K562 (cell line): ENCODE measurements around the gene SOCS2. TPM values are rescaled to one million over a fixed set of nuclear protein-coding genes. Genes with fewer than 3 reads are reported as not detected.
A peak's percentile ranks its signal among the peaks of the same experiment; 100 is the strongest.

Experiments used
- BRD9 ChIP-seq: fragments of 450-650 bp; IDR thresholded peaks from 2 replicates; pipeline ENCODE4 v1.6.1; 2018; ENCODE audit warnings: low read depth; ENCODE audit not compliant: partially characterized antibody
- CHCHD3 ChIP-seq: fragments of 250-450 bp; sonication (Bioruptor Pico); IDR thresholded peaks from 2 replicates; pipeline ENCODE4 v2.1.2; 2022; ENCODE audit warnings: mild to moderate bottlenecking
- CTBP1 ChIP-seq: fragments of 450-650 bp; IDR thresholded peaks from 2 replicates; pipeline ENCODE4 v1.6.1; 2016; ENCODE audit warnings: borderline replicate concordance
- JUN ChIP-seq, 2 experiments: sonication (generic) in 1 of 2; formaldehyde crosslinking in 1 of 2; IDR thresholded peaks; 2 replicates each; pipeline versions ENCODE4 v1.6.1 to v1.8.0; 2012 to 2022; ENCODE audit warnings: borderline replicate concordance in 2 of 2, mild to moderate bottlenecking in 2 of 2, improper control_type of control experiment in 1 of 2, low read depth in 1 of 2, low read length in 1 of 2, missing genetic modification reagents in 1 of 2
- MXI1 ChIP-seq: IDR thresholded peaks from 2 replicates; pipeline ENCODE4 v1.6.1; 2011; ENCODE audit warnings: low read depth, mild to moderate bottlenecking, improper control_type of control experiment, low read length
- NEUROD1 ChIP-seq: fragments of 150-350 bp; IDR thresholded peaks from 2 replicates; pipeline ENCODE4 v1.6.1; 2014; ENCODE audit warnings: borderline replicate concordance, low read length, low read depth; ENCODE audit not compliant: partially characterized antibody
- NRF1 ChIP-seq, 2 experiments: fragments of 450-650 bp; IDR thresholded peaks in 1 of 2; conservative IDR thresholded peaks in 1 of 2; 2 replicates each; pipeline ENCODE4 v1.6.1; 2014; ENCODE audit warnings: mild to moderate bottlenecking in 2 of 2
- POLR2H ChIP-seq: IDR thresholded peaks from 2 replicates; pipeline ENCODE4 v1.6.1; 2016; ENCODE audit warnings: missing genetic modification characterization, low read depth, mild to moderate bottlenecking, control low read depth, missing compliant biosample characterization, moderate library complexity
- SP1 ChIP-seq: sonication (generic); formaldehyde crosslinking; IDR thresholded peaks from 2 replicates; pipeline ENCODE4 v1.8.1; 2022; ENCODE audit warnings: mild to moderate bottlenecking, missing genetic modification reagents
- TBP ChIP-seq: optimal IDR thresholded peaks from 2 replicates; pipeline ENCODE3; 2011; ENCODE audit warnings: low read depth, low read length, improper control_type of control experiment
- ZNF408 ChIP-seq: fragments of 250-450 bp; sonication (Bioruptor Pico); IDR thresholded peaks from 2 replicates; pipeline ENCODE4 v1.4.0; 2020; ENCODE audit warnings: low read depth, mild to moderate bottlenecking, moderate library complexity
- ZNF444 ChIP-seq: fragments of 250-450 bp; sonication (Bioruptor Pico); IDR thresholded peaks from 2 replicates; pipeline ENCODE4 v1.4.0; 2020; ENCODE audit warnings: mild to moderate bottlenecking, moderate library complexity
- ZNF76 ChIP-seq: fragments of 250-450 bp; sonication (Bioruptor Pico); IDR thresholded peaks from 2 replicates; pipeline ENCODE4 v1.4.0; 2020; ENCODE audit warnings: mild to moderate bottlenecking, moderate library complexity, borderline replicate concordance
- polyA plus RNA-seq, 8 experiments: library from polyadenylated mRNA; depleted of rRNA in 4 of 8; stranded (reverse) in 5 of 8; unstranded in 3 of 8; fragments of >200 nt; fragmentation: Nextera tagmentation in 2 of 8; fragmentation: Illumina TruSeq in 1 of 8; extraction: Ambion mirVana in 2 of 8; extraction: Trizol in 1 of 8; gene quantifications; 2 replicates each; pipeline versions ENCODE4 v1.2.1 to v1.2.3, GENCODE V29; 2011 to 2014; ENCODE audit warnings: inconsistent platforms in 1 of 8, missing spikeins in 1 of 8
- total RNA-seq, 7 experiments: library from RNA; depleted of rRNA in 6 of 7; stranded (reverse); fragments of >200 nt in 6 of 7; fragmentation: Illumina TruSeq in 2 of 7; extraction: Trizol in 2 of 7; gene quantifications; 2 replicates each; pipeline versions ENCODE4 v1.2.1 to v1.2.3, GENCODE V29; 2011 to 2021; ENCODE audit warnings: low replicate concordance in 1 of 7
- TF ChIP-seq, protein P1 (sequence below), 3 experiments: fragments of 200-800 bp in 1 of 3; sonication (Bioruptor generic) in 1 of 3; sonication (generic) in 1 of 3; formaldehyde crosslinking in 1 of 3; IDR thresholded peaks; 2 replicates each; pipeline versions ENCODE4 v1.6.1 to v1.8.0; 2016 to 2022; ENCODE audit warnings: mild to moderate bottlenecking in 2 of 3, missing compliant biosample characterization in 2 of 3, missing genetic modification characterization in 2 of 3, missing genetic modification reagents in 1 of 3
- TF ChIP-seq, protein P2 (sequence below): sonication (generic); formaldehyde crosslinking; IDR thresholded peaks from 2 replicates; pipeline ENCODE4 v1.8.0; 2022; ENCODE audit warnings: mild to moderate bottlenecking, missing genetic modification reagents
- TF ChIP-seq, protein P3 (sequence below): fragments of 450-650 bp; IDR thresholded peaks from 2 replicates; pipeline ENCODE4 v1.6.1; 2016
- TF ChIP-seq, protein P4 (sequence below): IDR thresholded peaks from 2 replicates; pipeline ENCODE4 v1.6.1; 2011; ENCODE audit warnings: borderline replicate concordance, low read depth, mild to moderate bottlenecking, moderate library complexity, low read length; ENCODE audit not compliant: insufficient read depth, poor library complexity, severe bottlenecking

Gene SOCS2
- total and polyA plus RNA-seq, 9 of the 15 experiments (the other 6 are each of a cell fraction or from before 2014, with no cell fraction given): 37.0 to 162 (median 98.7) TPM

DNA sequence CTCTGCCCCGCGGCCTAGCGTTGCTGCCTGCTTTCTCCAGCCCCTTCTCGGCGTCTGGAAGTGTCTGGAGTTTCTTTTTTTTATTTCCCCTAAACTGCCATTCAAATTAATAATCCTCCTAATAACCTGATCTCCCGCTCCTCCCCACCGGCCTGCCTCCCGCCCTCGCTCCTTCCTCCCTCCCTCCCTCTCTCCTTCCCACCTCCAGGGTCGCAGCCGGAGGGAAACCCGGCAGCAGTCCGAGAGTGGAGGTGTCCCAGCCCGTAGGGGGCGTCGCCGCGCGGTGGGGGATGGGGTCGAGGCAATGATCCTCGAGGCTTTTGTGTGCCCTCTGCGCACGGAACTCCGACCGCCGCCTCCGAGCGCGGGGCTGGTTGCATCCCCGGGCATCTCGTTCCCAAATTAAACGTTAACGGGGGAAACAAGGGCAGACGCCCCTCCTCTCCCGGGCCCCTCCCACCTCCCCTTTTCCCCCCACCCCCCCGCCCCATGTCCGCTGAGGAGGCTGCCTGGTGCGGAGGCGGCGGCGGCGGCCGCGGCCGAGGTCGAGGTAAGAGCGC lies 1.0 kb upstream of the SOCS2 start (continued):
- peak; percentile 38 for TF ChIP-seq POLR2H
- no peak for TF ChIP-seq CTBP1
- TF ChIP-seq, protein P1, sequence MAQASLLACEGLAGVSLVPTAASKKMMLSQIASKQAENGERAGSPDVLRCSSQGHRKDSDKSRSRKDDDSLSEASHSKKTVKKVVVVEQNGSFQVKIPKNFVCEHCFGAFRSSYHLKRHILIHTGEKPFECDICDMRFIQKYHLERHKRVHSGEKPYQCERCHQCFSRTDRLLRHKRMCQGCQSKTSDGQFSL (CRISPR knock-in tag; IDR thresholded peaks at IDR 0.05): peak; percentile 13; the same call in 1 of the 2 replicates
- TF ChIP-seq, protein P1 (tag; IDR thresholded peaks at IDR 0.05): no peak
- TF ChIP-seq ZNF408 (CRISPR knock-in tag): no peak
- TF ChIP-seq TBP: peak; percentile 62
- TF ChIP-seq, protein P2, sequence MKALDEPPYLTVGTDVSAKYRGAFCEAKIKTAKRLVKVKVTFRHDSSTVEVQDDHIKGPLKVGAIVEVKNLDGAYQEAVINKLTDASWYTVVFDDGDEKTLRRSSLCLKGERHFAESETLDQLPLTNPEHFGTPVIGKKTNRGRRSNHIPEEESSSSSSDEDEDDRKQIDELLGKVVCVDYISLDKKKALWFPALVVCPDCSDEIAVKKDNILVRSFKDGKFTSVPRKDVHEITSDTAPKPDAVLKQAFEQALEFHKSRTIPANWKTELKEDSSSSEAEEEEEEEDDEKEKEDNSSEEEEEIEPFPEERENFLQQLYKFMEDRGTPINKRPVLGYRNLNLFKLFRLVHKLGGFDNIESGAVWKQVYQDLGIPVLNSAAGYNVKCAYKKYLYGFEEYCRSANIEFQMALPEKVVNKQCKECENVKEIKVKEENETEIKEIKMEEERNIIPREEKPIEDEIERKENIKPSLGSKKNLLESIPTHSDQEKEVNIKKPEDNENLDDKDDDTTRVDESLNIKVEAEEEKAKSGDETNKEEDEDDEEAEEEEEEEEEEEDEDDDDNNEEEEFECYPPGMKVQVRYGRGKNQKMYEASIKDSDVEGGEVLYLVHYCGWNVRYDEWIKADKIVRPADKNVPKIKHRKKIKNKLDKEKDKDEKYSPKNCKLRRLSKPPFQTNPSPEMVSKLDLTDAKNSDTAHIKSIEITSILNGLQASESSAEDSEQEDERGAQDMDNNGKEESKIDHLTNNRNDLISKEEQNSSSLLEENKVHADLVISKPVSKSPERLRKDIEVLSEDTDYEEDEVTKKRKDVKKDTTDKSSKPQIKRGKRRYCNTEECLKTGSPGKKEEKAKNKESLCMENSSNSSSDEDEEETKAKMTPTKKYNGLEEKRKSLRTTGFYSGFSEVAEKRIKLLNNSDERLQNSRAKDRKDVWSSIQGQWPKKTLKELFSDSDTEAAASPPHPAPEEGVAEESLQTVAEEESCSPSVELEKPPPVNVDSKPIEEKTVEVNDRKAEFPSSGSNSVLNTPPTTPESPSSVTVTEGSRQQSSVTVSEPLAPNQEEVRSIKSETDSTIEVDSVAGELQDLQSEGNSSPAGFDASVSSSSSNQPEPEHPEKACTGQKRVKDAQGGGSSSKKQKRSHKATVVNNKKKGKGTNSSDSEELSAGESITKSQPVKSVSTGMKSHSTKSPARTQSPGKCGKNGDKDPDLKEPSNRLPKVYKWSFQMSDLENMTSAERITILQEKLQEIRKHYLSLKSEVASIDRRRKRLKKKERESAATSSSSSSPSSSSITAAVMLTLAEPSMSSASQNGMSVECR (CRISPR knock-in tag): peak; percentile 23; the same call in 1 of the 2 replicates
- TF ChIP-seq MXI1: 0 out of 2 replicates have a peak, but pooled peaks have one; percentile 18
- TF ChIP-seq, protein P3, sequence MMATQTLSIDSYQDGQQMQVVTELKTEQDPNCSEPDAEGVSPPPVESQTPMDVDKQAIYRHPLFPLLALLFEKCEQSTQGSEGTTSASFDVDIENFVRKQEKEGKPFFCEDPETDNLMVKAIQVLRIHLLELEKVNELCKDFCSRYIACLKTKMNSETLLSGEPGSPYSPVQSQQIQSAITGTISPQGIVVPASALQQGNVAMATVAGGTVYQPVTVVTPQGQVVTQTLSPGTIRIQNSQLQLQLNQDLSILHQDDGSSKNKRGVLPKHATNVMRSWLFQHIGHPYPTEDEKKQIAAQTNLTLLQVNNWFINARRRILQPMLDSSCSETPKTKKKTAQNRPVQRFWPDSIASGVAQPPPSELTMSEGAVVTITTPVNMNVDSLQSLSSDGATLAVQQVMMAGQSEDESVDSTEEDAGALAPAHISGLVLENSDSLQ: 0 out of 2 replicates have a peak, but pooled peaks have one; percentile 3
- peak; percentile 12; the same call in 1 of the 2 replicates for TF ChIP-seq SP1
- TF ChIP-seq NRF1 (conservative IDR thresholded peaks at IDR 0.05 in 1 of 2, IDR thresholded peaks at IDR 0.05 in 1 of 2): peak in 1 of 2 experiments; percentile 60; a peak in 1 of 4 replicates
- 0 out of 2 replicates have a peak, but pooled peaks have one; percentile 21 for TF ChIP-seq ZNF444
- TF ChIP-seq CHCHD3 (CRISPR knock-in tag): no peak
- 0 out of 2 replicates have a peak, but pooled peaks have one; percentile 32 for TF ChIP-seq JUN (IDR thresholded peaks at IDR 0.05; ENCODE audit: borderline replicate concordance, low read depth, low read length)
- TF ChIP-seq JUN (CRISPR knock-in tag; IDR thresholded peaks at IDR 0.05; ENCODE audit: borderline replicate concordance): no peak
- TF ChIP-seq ZNF76: no peak
- peak; percentile 69 for TF ChIP-seq NEUROD1
- TF ChIP-seq, protein P4, sequence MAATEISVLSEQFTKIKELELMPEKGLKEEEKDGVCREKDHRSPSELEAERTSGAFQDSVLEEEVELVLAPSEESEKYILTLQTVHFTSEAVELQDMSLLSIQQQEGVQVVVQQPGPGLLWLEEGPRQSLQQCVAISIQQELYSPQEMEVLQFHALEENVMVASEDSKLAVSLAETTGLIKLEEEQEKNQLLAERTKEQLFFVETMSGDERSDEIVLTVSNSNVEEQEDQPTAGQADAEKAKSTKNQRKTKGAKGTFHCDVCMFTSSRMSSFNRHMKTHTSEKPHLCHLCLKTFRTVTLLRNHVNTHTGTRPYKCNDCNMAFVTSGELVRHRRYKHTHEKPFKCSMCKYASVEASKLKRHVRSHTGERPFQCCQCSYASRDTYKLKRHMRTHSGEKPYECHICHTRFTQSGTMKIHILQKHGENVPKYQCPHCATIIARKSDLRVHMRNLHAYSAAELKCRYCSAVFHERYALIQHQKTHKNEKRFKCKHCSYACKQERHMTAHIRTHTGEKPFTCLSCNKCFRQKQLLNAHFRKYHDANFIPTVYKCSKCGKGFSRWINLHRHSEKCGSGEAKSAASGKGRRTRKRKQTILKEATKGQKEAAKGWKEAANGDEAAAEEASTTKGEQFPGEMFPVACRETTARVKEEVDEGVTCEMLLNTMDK: peak; percentile 96
- peak; percentile 83 for TF ChIP-seq BRD9
